Kidney capillary endothelial cell (primary cell): ENCODE data around the gene SDS.

Source experiments
- DNase-seq: peaks from one replicate; pipeline ENCODE4 v3.0.0-alpha.2; 2018; ENCODE audit warnings: low spot score

The SDS gene

DNA sequence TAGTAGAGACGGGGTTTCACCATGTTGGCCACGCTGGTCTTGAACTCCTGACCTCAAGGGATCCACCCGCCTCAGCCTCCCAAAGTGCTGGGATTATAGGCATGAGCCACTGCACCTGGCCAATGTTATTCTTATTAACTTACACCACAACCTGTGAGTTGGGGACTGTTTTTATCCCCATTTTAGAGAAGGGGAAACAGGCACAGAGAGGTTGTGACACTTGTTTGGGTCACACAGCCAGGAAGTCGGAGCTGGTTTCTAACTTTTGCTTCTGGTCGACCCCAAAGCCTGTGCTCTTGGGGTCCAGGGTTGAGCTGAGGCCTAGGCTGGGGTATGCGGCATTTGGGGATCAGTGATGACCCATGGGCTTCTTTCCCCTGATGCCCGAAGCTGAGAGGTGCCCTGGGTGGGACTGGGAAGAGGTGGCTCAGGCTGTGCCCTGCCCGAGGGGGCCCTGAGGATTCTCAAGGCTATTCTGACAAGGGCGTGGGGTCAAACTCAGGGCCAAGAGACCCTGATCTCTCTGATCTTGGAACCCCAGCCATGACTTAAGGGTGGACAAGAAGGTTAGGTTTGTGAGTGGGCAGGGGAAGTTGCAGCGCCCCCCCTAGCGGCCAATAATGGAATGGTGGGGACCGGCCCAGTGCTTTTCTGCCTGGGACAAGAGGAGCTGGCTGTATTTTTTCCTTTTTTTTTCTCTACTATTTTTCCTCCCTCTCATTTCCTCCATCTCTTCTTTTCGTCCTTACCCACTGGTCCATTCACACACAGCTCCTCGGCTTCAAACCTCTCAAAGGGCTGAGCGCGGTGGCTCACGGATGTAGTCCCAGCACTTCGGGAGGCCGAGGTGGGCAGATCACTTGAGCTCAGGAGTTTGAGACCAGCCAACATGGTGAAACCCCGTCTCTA lies 21.5 kb upstream of the SDS start:
- peak; percentile 32 for DNase-seq

DNA sequence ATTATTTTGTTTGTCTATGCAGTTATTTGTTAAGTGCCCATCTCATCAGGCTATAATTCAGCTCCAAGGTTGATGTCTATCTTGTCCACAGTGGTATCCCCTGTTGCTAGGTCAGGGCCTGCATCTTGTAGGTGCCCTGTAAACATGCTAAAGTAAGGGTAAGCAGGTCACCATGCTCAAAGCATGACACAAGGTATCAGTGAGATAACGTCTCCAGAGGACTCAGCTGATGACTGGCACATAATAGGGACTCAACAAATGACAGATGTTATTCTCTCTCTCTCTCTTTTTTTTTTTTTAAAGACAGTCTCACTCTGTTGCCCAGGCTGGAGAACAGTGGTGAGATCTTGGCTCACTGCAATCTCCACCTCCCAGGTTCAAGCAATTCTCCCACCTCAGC lies 20.8 kb upstream of the SDS start:
- DNase-seq: no peak

DNA sequence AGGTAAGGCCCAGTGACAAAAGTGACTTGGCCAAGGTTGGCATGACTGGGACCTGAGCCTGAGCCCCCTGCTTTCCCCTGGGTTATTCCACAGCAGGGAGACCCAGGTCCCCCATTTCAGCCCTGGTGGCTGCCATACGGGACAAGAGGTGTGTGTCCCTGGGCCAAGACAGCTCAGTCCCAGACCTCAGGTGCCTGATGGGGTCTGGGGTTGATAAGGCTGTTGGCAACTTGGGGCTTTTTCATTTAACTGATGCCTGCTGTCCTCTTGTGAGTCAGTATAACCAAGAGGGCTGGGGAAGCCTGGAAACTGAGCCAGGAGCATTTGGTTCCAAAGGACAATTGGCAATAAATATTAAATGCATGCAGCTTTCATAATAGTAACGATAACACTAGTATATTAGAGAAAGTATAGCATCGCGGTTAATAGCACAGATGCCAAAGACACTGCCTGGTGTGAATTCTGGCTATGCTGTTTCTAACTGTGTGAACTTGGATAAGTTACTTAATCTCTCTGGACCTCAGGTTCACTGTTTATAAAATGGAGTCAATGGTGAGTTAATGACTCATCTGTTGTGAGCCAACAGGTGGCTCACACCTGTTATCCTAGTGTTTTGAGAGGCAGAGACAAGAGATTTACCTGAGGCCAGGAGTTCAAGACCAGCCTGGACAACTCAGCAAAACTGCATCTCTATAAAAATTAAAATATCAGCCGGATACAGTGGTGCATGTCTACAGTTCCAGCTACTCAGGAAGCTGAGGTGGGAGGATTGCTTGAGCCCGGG lies 19.4 kb upstream of the SDS start:
- DNase-seq: no peak

DNA sequence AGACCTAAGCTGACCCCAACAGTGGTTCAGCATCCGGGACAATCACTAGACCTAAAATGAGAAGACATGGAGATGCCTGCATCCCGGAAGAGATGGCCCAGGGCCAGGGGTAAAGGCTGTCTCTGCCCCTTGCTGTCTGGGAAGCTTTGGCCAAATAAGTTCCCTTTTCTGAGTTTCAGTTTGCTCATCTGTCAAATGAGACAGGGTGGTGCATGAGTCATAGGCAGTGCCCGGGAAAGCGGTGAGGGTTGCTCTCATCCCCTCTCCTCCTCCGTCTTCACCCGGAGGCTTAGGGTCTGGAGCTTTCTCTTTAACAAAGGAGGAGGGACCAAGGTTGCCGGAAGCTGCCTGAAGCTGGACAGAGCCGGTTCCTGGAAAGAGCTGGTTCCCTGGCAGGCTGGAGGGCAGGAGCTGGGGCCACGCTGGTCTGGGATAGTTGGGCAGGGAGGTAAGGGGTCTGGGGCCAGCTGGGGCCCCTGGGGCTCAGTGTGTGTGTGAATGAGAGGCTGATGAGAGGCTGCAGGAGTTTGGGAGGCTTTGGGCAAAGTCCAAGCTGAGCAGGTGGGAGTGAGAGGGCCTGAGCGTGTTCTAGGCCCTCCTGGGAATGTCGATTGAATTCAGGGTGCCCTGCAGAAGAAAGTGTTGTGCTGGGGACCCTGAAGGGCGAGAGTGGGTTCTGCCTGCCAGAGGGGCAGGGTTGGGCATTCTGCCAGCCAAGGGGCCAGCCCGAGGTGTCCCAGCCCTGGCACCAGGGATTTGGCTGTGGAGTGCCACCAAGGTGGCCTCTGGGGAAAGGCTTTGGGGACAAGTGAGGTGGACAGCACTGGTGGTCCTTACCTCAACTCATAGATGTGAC lies 18.6 kb upstream of the SDS start, which contains the start of gene SDSL:
SDSL (plus strand) TSS at position 351 of the 856 bp plus-strand sequence. CDS start 5,603 bp downstream, outside the sequence.
- DNase-seq: peak; percentile 51

DNA sequence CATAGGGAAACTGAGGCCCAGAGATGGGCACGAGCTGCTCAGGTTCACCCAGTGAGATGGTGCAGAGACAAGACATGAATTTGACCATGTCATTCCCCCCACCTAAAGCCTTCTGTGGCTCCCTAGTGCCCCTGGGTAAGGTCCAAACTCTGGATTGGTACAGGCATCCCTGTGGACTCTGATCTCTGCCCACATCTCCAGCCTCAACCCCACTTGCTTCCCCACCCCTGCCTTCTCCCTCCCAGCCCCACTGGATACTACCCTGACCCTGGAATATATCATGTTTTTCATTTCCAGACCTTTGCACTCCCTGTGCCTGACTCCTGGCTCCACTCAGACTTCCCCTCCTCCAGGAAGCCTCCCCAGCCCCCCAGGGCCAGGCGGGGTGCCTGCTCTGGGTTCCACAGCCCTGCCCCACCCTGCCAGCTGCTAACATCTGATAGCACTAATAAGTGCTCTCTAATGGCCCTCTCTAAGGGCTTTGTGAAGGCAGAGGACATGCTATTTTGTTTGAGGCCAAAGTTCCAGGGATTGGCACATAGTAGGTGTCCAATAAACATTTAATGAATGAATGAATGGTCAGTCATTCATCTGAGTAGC lies 17.4 kb upstream of the SDS start:
- no peak for DNase-seq

DNA sequence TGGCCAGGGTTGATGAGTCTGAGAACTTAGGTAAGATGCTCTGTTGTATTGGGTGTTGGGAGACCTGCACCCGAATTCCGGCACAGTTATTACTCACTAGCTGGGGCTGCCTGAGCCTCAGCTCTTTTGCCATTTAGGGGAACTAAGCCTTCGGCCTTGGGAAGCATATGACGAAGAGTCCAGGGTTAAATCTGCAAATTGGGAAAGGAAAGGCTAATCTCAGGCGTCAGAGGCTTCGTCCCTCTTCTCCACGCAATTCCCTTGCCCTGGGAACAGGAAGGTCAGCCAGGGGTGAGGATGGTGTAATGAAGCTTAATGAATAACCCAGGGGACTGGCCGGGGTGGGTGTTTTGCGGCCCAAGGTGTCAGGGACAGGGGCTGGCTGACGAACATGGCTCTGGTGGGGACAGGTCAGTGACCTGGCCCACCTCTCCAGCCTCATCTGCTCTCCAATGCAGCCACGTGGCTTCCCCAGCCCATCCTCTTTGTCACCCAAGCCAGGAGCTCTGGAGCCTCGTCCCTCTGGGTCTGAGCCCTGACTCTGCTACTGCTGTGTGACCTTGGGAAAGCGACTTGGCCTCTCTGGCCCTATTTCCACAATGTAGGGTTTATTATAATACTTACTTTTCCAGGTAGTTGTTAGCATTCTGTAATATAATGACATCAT lies 14.7 kb upstream of the SDS start:
- no peak for DNase-seq

DNA sequence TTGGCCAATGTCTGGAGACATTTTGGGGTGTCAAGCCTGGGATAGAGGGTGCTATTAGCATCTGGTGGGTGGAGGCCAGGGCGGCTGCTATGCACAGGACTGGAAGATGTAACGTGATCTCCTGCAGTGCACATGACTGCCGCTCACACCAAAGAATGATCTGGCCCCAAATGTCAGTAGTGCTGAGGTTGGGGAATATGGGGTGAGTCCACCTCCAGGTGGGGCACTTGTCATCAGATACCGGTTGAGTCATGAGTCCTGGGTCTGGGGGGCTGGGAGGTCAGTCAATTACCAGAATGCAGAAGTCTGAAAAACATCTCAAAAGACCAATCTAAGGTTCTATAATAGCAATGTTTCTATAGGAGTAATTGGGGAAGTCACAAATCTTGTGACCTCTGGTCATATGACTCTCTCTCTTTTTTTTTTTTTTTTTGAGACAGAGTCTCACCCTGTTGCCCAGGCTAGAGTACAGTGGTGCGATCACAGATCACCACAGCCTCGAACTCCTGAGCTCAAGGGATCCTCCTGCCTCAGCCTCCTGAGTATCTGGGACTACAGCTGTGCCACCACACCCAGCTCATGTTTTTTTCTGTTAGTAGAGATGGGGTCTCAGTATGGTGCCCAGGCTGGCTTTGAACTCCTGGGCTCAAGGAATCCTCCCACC lies 12.5 kb upstream of the SDS start:
- DNase-seq: no peak

DNA sequence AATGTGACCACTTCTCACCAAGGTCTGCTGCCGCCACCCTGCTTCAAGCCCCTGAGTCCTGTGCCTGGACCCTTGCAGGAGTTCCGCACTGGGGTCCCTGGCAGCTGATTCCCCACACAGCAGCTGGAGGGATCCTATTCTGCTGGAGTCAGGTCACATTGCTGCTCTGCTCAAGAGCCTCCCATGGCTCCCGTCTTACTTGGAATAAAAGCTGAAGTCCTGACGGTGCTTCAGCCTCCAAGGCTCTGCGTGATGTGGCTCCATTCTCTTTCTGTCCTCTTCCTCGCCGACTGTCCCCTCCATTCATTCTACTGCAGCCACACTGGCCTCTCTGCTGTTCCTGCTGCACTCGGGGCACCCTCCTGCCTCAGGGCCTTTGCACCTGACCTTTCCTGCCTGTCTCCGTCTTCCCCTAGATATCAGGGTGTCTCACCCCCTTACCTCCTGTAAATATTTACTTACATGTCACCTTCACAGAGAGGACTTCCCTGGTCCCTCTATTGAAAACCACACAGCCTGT lies 10.9 kb upstream of the SDS start:
- no peak for DNase-seq

DNA sequence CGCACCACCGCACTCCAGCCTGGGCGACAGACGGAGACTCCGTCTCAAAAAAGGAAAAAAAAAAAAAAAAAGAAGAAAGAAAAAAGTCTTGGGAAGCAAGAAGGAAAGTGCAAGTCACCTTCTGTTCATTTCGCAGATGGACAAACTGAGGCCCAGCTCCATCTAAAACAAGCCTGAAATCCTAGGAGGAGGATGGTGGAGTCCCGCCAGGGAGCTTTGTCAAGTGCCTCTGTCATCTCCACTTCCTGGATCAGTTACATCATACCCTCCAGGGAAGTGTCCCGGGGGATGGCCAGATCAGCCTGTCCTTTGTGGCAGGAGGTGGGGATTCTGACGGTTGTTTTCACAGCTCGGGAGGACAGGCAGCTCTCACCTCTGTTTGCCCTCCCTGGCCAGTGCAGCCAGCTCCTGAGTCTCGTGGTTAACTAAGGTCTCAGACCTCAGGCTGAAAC lies 9.8 kb upstream of the SDS start:
- DNase-seq: peak; percentile 10

DNA sequence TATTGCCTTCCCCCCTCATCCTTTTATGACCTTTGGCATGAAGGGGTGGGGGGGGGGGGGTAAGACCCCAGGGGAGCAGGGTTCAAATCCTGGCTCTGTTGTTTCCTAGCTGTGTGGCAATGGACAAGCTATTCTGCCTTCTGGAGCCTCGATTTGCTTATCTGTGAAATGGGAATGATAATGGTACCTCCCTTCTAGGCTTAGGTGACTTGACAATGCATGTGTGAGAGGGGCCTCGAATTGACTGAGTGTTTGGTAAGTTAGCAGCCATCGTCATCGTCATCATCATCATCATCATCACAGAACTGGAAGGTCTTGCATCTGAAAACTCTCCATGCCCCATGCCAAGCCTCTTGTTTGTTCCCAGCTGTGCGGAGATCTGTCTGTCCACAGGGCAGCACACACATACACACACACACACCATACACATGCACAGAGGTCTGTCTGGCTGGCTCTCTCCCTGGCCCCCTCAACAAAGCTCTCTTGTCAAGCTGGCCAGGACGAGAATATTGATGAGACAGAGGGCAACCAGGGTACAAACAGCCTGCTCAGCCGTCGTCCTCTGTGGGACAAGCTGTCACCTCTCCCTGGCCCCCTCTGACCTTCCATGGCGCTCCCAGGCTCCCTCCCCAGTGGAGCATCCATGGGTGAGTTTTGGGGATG lies 5.9 kb upstream of the SDS start:
- DNase-seq: no peak

DNA sequence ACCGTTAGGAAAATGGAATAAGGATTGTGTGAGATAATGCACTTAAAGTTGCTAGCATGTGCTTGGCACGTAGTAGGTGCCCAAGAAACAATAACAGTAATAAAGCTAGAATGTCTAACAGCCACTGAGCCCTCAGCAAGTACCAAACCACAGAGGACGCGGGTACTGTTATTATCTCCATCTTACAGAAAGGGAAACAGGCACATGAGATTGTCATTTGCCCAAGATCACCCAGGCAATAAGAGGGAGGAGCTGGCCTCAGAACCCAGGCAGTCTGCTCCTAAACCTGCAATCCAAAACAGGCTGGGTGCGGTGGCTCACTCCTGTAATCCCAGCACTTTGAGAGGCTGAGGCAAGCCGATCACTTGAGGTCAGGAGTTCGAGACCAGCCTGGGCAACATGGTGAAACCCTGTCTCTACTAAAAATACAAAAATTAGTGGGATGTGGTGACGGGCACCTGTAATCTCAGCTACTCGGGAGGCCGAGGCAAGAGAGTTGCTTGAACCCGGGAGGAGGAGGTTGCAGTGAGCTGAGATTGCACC lies 5.1 kb upstream of the SDS start:
- no peak for DNase-seq

DNA sequence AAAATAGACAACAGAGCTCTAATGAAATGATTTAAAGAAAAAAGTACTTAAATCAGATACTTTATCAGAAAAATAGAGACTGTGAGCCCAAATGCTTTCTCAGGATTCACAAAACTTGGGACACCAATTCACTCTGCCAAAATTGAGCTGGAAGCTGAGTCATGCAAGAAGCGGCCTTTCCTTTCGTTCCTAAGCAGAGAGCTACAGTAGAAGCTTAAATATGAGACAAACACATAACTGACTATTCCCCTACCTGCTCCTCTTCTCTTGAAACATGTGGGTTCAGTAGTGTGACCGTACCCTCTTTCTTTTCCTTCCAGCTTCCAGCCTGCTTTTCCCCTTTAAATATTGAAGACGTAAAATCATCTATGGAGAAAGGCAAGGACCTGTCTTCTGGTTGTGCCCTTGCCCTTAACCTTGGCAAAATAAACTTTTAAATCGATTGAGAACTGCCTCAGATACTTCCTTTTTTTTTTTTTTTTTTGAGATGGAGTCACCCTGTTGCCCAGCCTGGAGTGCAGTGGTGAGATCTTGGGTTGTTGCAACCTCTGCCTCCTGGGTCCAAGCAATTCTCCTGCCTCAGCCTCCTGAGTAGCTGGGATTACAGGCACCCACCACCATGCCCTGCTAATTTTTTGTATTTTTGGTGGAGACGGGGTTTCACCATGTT lies 4.4 kb upstream of the SDS start:
- no peak for DNase-seq

DNA sequence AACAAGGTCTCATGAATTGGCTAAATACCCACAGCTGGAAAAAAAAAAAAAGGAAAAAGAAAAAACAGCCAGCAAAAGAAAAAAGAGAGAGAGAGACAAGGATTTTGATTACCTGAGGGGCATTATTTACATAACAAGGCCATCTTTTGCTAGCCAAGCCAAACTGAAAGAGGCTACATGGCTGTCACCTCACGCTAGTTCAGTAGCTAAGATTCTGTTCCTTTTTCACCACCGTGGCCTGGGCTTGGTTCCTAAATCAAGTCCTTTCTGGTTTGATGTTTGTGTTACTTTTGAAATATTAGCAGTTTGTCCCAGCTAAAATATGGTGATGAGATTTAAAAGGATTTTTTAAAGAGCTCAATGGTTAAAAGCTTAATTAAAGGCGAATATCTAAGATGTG lies 2.0 kb upstream of the SDS start:
- no peak for DNase-seq

DNA sequence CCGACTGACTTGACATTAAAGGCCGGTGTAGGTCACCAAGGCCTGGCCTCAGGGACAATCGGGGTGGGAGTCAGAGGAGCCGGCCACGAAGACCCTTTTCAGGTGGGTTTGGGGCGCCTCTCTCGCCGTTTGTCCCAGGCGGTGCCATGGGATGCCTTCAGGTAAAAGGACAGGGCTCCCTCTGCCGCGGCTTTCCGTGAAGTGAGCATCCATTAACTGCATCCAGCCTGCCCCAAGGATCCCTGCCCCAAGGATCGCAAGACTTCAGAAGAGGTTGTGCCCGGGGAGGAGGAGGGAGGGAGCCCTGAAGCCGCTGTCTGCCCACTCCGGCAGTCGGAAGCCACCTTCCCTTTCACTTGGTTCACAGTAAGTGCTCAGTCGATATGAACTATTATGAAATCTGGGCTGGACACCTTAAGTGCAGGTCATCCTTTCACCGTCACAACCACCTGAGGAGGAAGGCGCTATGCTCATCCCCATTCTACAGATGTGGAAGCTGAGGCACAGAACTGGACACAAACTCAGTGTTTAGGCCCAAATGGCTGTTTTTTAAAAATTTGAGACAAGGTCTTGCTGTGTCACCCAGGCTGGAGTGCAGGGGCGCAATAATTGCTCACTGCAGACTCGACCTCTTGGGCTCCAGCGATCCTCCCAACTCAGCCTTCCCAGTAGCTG lies 964 bp downstream of the SDS start:
- DNase-seq: no peak

DNA sequence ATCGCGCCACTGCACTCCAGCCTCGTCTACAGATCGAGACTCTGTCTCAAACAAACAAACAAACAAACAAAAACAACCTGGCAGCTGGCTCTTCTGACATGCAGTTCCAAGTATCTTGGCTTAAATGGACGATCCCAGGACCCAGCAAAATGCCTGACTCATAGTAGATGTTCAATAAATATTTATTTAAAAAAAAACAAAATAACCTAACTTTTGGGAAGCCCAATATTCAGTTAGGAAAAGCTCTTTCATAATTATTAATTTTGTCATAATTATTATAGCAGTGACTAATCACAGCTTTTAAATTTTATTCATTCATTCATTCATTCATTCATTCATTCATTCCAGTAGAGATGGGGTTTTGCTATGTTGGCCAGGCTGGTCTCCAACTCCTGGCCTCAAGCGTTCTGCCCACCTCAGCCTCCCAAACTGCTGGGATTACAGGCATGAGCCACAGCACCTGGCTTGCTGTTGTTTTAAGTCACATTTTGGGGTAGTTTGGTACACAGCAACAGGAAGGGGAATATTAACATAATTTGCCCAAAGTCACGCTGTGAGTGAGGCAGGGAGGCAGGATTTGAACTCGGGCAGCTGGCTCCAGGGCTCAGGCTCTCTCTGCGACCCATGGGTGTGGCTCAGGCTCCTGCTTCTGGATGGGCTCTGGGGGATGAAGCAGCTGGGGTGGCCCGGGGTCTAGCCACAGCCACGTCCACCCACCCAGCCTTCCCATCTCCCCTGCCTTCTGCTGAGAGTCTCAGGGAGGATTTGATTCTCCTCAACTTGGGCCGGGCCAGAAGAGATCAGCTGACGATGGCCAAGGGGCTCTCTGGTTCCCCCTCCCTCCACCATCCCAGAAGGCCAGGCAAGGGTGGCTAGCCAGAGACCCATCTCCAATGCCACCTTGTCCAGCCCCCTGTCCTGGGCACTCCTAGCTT lies 2.4 kb downstream of the SDS start:
- DNase-seq: no peak

DNA sequence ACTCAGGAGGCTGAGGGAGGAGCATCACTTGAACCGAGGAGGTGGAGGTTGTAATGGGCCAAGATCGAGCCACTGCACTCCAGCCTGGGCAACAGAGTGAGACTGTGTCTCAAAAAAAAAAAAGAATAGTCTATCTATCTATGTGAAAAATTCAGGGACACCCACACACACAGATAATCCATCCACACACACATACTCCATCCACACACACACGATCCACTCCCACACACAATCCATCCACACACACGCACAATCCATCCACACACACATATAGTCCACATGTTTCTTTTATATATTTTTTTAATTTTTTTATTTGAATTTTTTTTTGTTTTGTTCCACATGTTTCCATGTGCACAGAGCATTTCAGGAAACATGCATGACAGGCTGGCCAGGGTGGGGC lies 3.3 kb downstream of the SDS start:
- DNase-seq: no peak

DNA sequence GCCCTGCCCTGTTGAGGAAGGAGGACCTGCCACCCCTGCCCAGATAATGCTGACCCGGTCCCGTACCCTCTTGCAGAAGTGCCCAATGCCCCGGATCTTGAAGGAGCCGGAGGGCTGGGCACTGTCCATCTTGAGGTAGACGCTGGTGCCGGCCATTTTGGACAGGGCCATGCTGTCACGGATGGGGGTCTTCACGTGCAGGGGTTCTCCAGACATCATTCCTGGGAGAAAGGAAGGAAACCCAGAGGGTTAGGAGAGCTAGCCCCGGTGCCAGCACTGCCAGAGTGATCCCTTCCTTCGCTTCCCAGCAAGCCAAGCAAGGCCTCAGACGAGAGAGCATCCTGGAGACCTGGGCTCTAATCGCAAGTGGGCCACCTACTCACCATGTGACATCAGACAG lies 4.2 kb downstream of the SDS start:
- no peak for DNase-seq
